GM12875 (cell line): ENCODE data around the gene GRIK3.

ENCODE experiments used
- H3K4me3 ChIP-seq: one replicate; pipeline ENCODE4 v1.5.1; 2011; ENCODE audit warnings: low read depth, low read length, control low read depth
- CTCF ChIP-seq: IDR thresholded peaks from 2 replicates; pipeline ENCODE4 v1.5.1; 2011; ENCODE audit warnings: low read depth, mild to moderate bottlenecking, control low read depth, inconsistent platforms, low read length, moderate library complexity, borderline replicate concordance; ENCODE audit not compliant: insufficient read depth

GRIK3 gene

GRCh38 chr1:36807262-36807661 lies 227.1 kb downstream of the GRIK3 start:
- no peak for TF ChIP-seq CTCF
- no peak overlapping the region for H3K4me3 ChIP-seq

GRCh38 chr1:36805979-36806640 lies 228.2 kb downstream of the GRIK3 start:
- TF ChIP-seq CTCF = no peak
- no peak overlapping the region for H3K4me3 ChIP-seq

- TF ChIP-seq CTCF = no peak
- H3K4me3 ChIP-seq = no peak overlapping the region
Measured at GRCh38 chr1:36804669-36805314, 229.5 kb downstream of the GRIK3 start.

- no peak for TF ChIP-seq CTCF
- no peak overlapping the region for H3K4me3 ChIP-seq
Measured at GRCh38 chr1:36803868-36804570, 230.3 kb downstream of the GRIK3 start.

- no peak for TF ChIP-seq CTCF
- H3K4me3 ChIP-seq = no peak overlapping the region
Measured at GRCh38 chr1:36802018-36802417, 232.3 kb downstream of the GRIK3 start.

GRCh38 chr1:36797761-36798160 lies 236.6 kb downstream of the GRIK3 start:
- TF ChIP-seq CTCF = no peak
- H3K4me3 ChIP-seq = no peak overlapping the region

- no peak overlapping the region for H3K4me3 ChIP-seq
- TF ChIP-seq CTCF = no peak
Measured at GRCh38 chr1:36796733-36797132, 237.6 kb downstream of the GRIK3 start.
